ENCODE results near the gene HERC5. TPM values are rescaled to one million over a fixed set of nuclear protein-coding genes. Genes with fewer than 3 reads are reported as not detected.
A peak's percentile ranks its signal among the peaks of the same experiment; 100 is the strongest.

HERC5 gene
- total RNA-seq, 1 donor from 2014 or later, result 23.0 TPM

DNA sequence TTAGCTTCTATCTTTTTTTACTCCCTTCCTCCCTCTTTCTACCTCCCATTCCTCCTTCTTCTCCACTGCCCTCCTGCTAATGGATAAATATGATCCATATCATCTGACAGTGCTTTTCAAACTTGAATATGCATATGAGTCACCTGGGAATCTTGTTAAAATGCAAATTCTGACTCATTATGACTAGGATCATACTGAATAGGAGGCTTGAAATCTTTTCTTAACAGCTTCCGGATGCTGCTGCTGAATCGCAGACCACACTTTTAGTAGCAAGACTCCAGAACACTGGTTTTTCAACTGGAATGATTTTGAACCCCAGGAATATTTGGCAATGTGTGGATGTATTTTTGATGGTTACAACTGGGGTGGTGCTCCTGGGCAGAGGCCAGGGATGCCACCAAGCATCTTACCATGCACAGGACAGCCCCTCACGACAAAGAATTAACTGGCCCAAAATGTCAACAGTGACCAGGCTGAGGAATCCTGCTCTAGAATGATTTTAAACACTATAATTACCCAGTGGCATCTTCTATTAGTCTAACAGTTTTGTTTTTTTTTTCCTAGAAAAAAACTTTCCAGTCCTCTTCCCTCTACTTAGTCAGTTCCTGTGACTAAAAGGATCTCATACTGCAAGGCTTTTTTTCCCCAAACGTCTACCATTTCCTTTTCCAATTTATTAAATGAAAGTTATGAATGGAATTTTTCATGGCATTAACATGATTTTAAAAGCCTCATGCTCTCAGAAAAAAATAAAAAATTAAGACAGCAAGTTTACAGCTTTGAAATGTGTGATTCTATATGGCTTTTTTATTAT is 77.2 kb downstream of the HERC5 start:
- Mint-ChIP-seq H3K27me3 (ENCODE audit: low read depth, unreplicated experiment) (no peaks in the 10 kb centered on the region), H3K4me3 (ENCODE audit: unreplicated experiment) (no peak overlapping the region)

DNA sequence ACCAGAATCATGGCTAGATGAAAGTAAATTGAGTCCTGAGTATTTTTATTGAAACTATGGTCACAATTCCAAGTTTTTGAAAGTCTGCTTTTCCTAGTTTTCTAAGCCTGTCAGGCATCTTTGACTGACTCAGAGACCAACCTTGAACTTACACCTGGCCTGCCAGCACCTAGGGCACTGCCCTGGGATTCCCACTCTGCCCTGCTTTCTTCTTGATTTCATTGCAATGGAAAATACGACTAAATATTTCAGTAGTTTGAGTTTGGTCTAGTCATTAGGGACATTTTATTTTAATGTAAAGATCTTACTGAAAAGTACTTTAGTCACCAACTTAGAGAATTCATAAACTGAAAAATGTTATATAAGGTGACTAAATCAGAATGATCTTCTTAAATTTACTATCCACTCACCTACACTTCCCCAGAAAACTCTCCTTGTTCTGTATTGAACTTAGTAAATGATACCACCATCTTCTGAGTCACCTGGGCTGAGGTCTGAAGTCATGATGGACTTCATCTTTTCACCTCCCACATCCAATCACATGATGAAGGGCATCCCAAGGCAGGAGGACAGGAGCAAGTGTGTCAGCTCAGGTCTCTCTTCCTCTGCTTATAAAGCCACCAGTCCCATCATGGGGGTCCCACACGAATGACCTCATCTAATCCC is 78.3 kb downstream of the HERC5 start:
- FAIRE-seq, result no peak
- H3K27ac ChIP-seq (ENCODE audit: low read depth, low read length), result peak overlapping the region; percentile 97
- H2AFZ ChIP-seq (ENCODE audit: low read depth, low read length), result no peak overlapping the region
- peak overlapping the region; percentile 84 for H3K4me2 ChIP-seq (ENCODE audit: low read length)
- no peak overlapping the region for H3K4me3 ChIP-seq (ENCODE audit: insufficient read depth, low read depth, low read length)
- no peak for DNase-seq (ENCODE audit: low read depth)
- no peaks in the 10 kb centered on the region for H3K79me2 ChIP-seq (ENCODE audit: insufficient read depth, low read length)
- H3K36me3 ChIP-seq (ENCODE audit: insufficient read depth, low read length), result no peaks in the 10 kb centered on the region
- H3K4me3 Mint-ChIP-seq (ENCODE audit: unreplicated experiment), result no peak overlapping the region
- TF ChIP-seq, protein P1, sequence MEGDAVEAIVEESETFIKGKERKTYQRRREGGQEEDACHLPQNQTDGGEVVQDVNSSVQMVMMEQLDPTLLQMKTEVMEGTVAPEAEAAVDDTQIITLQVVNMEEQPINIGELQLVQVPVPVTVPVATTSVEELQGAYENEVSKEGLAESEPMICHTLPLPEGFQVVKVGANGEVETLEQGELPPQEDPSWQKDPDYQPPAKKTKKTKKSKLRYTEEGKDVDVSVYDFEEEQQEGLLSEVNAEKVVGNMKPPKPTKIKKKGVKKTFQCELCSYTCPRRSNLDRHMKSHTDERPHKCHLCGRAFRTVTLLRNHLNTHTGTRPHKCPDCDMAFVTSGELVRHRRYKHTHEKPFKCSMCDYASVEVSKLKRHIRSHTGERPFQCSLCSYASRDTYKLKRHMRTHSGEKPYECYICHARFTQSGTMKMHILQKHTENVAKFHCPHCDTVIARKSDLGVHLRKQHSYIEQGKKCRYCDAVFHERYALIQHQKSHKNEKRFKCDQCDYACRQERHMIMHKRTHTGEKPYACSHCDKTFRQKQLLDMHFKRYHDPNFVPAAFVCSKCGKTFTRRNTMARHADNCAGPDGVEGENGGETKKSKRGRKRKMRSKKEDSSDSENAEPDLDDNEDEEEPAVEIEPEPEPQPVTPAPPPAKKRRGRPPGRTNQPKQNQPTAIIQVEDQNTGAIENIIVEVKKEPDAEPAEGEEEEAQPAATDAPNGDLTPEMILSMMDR (IDR thresholded peaks at IDR 0.05; ENCODE audit: insufficient read depth, low read depth, low read length), result no peak
- no peak for TF ChIP-seq EZH2 (IDR thresholded peaks at IDR 0.05; ENCODE audit: insufficient read depth, low read length)
- H3K4me1 Mint-ChIP-seq (ENCODE audit: low read depth, unreplicated experiment), result peaks cover 10% of the 10 kb centered on the region
- no peaks in the 10 kb centered on the region for H4K20me1 ChIP-seq (ENCODE audit: insufficient read depth, low read length)
- no peak overlapping the region for H3K27ac Mint-ChIP-seq (ENCODE audit: unreplicated experiment)
- no peaks in the 10 kb centered on the region for H3K36me3 Mint-ChIP-seq (ENCODE audit: low read depth, unreplicated experiment)
- H3K4me1 ChIP-seq (ENCODE audit: insufficient read depth, low read length), result peaks cover 17% of the 10 kb centered on the region
- no peaks in the 10 kb centered on the region for H3K9me3 Mint-ChIP-seq (ENCODE audit: unreplicated experiment)
- no peaks in the 10 kb centered on the region for H3K27me3 Mint-ChIP-seq (ENCODE audit: low read depth, unreplicated experiment)
- H3K27me3 ChIP-seq (ENCODE audit: insufficient read depth, low read length), result no peaks in the 10 kb centered on the region
- peak overlapping the region; percentile 82 for H3K9ac ChIP-seq (ENCODE audit: low read length)
- H3K9me3 ChIP-seq (ENCODE audit: insufficient read depth, low read depth, low read length), result no peaks in the 10 kb centered on the region

More for the DNA sequence above, 77.2 kb downstream of the HERC5 start:
- peaks cover 17% of the 10 kb centered on the region for H3K4me1 ChIP-seq (ENCODE audit: insufficient read depth, low read length)
- Mint-ChIP-seq H3K36me3 (ENCODE audit: low read depth, unreplicated experiment) (no peaks in the 10 kb centered on the region), H3K4me1 (ENCODE audit: low read depth, unreplicated experiment) (peaks cover 10% of the 10 kb centered on the region), H3K27ac (ENCODE audit: unreplicated experiment) (peak overlapping the region; percentile 75), H3K9me3 (ENCODE audit: unreplicated experiment) (no peaks in the 10 kb centered on the region)
- peak overlapping the region; percentile 27 for H3K4me3 ChIP-seq (ENCODE audit: insufficient read depth, low read depth, low read length)
- peak overlapping the region; percentile 18 for H2AFZ ChIP-seq (ENCODE audit: low read depth, low read length)
- no peaks in the 10 kb centered on the region for H3K79me2 ChIP-seq (ENCODE audit: insufficient read depth, low read length)
- H3K9ac ChIP-seq (ENCODE audit: low read length), result peak overlapping the region; percentile 82
- H3K4me2 ChIP-seq (ENCODE audit: low read length), result peak overlapping the region; percentile 84
- H3K27me3 ChIP-seq (ENCODE audit: insufficient read depth, low read length), result no peaks in the 10 kb centered on the region
- H3K36me3 ChIP-seq (ENCODE audit: insufficient read depth, low read length), result no peaks in the 10 kb centered on the region
- DNase-seq (ENCODE audit: low read depth) (peak; percentile 92), FAIRE-seq (peak; percentile 86)
- TF ChIP-seq, protein P1 (IDR thresholded peaks at IDR 0.05; ENCODE audit: insufficient read depth, low read depth, low read length), result no peak
- no peak for TF ChIP-seq EZH2 (IDR thresholded peaks at IDR 0.05; ENCODE audit: insufficient read depth, low read length)
- peak overlapping the region; percentile 97 for H3K27ac ChIP-seq (ENCODE audit: low read depth, low read length)
- no peaks in the 10 kb centered on the region for H4K20me1 ChIP-seq (ENCODE audit: insufficient read depth, low read length)
- no peaks in the 10 kb centered on the region for H3K9me3 ChIP-seq (ENCODE audit: insufficient read depth, low read depth, low read length)
